ENCODE results near the gene CSNK1G3.

Gene CSNK1G3

DNA sequence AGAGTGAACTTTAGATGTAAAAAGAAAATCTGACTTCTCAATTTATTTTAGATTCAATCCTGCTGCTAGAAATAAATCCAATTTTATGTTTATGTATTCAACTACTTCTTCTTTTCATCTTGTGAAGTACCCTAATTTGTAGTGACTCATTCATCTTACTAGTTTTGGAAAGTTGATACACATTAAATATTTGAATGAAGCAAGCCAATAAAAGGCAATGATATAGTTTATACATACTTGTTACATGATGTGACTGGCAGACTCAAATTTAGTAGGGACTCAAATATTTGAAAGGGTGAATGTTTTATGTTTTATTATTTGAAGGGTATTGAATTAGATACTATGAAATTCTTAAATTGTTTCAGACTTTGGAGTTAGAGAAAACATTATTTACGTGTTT is 34.7 kb downstream of the CSNK1G3 start:
- intact Hi-C loops (cut with DNase I) = no loop called here

DNA sequence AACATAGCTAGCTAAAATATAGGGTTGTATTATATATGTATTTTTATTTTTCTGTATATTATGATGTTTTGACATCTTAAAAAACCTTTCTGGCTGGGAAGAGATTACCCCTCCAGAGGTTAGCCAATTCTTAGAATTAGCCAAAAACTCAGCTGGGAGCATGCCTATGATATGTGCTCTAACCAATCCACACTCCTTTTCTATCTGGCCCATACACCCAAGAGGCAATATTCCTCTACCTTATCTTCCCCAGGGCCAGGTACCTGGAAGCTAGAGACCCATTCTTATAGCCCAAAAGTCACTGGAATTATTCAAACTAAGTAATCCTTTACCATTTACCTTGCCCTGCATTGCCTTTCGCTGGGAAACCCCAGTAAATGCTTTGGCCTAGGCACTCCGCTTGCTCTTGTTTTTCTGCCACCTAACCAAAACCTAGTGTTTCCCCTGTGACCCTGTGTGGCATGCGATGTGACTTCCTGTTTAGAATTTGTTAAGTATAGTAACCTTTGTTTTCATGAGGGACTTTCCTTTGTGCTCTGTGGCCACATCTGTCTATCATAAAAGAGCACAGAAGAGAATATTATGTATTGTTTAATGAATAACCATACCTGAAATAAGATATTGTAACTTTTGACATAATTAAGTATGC is 37.4 kb downstream of the CSNK1G3 start:
- intact Hi-C loops (cut with DNase I) = no loop called here
- no peak for DNase-seq

More for the DNA sequence above, 34.7 kb downstream of the CSNK1G3 start:
- DNase-seq = no peak

DNA sequence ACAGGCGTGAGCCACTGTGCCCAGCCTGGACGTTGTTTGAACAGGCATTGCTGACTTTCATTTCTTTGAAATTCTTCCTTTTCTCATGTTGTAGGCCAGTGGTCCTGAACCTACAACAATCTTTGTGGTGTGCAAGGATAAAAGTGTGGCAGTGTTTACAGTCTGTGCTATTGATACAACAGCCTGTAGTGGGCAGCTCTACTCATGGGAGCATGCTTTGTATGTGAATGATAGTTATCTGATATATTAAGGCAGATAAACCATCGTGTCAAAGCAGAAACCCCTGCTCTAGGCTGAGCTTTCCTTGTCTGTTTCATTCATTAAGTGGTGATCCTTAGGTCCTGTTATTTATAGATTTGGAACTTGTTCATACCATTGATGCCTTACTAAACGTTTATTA is 42.6 kb downstream of the CSNK1G3 start:
- DNase-seq = no peak
- intact Hi-C loops (cut with DNase I) = no loop called here

DNA sequence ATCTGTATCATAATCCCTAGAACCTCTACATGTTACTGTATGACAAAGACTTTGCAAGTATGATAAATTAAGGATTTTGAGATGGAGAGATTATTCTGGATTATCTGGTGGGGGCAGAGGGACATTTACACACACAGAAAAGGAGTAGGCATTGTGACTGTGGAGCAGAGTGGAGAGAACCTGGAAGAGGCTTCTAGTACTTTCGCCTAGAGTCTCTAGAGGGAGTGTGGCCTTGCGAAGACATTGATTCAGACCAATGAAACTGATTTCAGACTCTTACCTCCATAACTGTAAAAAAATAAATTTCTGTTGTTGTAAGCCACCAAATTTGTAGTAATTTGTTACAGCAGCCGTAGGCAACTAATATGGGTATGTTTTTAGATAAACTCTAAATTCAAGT is 45.9 kb downstream of the CSNK1G3 start:
- intact Hi-C loops (cut with DNase I) = no loop called here
- no peak for DNase-seq

DNA sequence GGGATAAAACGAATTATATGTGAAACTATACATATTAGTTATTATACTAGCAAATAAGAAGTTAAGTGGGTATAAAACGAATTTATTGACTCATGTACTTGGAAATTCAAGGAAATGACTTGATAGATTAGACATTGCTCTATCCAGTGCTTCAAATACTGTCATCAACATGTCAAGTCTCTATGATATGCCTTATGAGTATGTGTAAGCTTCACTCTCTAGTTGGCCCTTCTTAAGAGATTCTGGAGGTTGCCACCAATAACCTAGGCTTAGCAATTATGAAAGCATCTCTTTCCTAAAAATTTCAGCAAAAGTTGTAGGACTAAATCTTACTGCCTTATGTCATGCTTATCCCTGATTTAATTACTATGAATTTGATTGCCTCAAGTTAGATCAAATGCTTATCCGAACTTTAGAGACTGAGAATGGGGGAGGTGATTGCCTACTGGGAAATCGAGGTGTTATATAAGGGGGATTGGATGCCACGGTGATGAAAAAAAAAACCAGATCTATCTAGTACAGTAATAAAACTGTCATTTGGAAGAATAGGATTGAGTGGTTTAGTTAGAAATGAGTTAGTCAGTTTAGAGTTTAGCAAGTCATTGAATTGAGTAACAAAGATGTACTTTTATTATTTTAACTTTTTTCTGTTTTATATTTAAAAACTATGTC is 46.9 kb downstream of the CSNK1G3 start:
- intact Hi-C loops (cut with DNase I) = no loop called here
- no peak for DNase-seq

DNA sequence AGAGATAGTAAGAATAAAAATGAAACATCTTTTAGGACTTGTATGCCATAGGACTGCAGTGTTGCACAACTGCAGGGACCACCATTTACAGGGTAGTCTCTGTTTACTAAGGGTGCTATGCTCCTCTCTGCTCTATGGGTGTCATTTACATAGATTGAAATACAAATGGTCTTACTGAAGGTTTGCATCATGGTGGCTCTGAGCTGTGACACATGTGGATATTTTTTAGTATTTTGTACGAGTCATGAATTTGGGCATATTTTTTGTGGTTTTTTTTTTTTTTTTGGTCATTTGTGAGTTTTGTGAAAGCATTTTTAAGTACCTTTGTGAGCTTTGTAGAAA is 47.4 kb downstream of the CSNK1G3 start:
- intact Hi-C loops (cut with DNase I) = no loop called here
- DNase-seq = no peak

DNA sequence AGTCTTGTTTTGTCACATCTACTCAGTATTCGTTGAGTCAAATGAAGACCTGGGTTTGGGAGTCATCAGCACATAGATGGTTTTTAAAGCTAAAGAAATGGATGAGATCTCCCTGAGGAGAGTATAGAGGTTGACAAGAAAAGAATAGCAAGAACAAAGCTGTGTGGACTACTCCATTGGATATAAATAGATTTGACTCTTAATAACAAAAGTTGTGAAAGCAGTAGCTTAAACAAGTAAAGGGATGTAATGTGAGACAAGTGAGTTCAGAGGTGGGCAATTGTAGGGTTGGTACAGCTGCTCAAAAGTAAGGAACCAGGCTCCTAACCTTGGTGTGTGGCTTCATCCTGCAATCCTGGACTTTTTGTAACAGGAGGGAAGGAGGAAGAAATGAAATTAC is 49.3 kb downstream of the CSNK1G3 start:
- intact Hi-C loops (cut with DNase I) = no loop called here
- DNase-seq = no peak

DNA sequence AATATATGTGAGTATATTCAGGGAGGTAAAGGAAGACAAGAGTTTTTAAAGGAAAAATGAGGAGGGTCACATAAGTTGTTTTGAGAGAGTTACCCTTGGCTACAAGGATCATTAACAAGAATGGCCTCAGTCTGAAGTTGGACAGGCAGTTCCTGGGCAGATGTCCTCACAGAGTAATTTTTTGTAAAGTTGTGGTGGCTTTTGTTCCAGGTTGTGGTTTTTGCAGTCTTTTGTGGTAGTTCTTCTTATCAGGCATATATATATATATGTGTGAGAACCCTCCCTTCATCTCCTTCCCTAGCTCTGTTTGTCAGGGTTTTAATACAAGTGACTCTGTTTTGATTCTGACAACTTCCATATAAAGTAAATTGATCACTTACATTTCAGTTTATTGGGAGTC is 60.0 kb downstream of the CSNK1G3 start:
- DNase-seq = no peak
- intact Hi-C loops (cut with DNase I) = no loop called here

DNA sequence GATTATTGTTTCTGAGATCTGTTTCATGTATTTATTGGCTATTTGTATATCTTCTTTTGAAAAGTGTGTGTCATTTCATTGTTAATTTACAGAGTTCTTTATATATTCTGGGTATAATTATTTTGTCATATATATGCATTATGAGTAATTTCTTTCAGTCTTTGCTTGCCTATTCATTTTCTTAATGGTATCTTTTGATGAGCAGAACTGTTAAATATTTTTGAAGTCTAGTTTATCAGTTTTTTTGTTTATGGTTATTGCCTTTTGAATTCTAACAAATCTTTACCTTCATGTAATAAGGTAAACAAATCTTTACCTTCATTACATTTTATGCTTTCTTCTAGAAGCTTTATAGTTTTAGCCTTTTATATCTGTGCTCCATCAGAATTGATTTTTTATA is 66.4 kb downstream of the CSNK1G3 start:
- intact Hi-C loops (cut with DNase I) = no loop called here
- DNase-seq = no peak

DNA sequence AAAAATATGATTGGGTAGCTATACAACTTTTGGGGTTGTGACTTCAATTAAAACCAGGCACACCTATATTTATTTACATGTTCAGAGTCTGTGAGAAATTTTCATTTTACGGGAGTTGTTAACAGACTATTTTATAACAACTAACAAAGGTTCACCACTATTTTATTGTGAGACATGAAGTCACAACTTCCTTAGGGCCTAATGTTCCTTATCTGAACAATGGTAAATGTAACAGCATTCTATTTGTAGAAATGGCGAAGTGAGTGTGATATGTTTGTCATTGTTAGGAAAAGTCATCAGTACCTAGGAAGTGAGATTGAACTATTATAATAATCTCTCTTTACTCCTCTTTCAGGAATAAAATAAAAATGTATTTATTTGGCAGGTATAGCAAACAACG is 67.4 kb downstream of the CSNK1G3 start:
- no peak for DNase-seq
- intact Hi-C loops (cut with DNase I) = no loop called here

DNA sequence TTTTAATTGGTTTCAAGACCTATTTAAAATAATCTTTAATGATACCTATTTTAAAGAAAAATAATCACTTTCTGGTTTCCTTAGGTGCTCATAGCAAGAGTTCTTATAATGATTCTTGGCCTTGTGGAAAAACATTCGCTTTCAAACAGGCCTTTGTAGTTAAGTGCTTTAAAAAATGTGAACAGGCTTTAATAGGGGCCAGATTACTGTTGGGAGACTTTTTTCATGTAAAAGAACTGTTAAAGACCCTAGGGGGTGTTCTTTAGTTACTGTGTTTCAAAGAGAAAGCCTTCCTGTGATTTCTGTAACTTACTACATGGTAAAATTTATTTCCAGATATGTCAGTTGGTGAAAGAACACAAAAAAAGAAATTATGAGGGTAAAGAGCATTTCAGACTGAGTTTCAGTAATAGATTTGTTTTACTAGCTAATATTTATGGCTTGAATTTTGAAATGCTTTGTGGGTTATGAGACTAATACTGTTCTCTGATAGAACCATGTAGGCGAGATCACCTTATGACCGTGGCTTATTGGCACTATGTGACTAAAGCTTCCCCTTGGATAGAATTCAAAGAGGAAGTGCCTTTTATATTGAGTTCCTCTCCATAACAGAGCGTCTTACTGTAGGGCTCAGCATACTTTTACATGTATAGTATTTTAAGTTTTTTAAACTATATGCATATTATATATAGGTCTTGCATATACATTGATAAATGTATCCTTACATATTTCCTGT is 70.7 kb downstream of the CSNK1G3 start:
- intact Hi-C loops (cut with DNase I) = no loop called here
- no peak for DNase-seq

DNA sequence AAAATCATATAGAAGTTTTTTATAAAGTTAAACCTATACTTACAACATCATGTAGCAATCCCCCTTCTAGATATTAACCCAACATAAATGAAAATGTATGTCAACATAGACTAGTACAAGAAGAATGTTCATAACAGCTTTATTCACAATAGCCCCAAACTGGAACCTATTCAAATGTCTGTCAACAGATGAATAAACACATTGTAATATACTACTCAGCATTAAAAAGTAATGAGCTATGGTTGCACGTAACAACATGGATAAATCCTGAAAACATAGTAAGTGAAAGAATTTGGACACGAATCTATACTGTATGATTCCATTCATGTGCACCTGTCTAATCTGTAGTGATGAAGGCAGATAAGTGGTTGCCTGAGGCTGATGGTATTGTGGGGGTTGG is 73.9 kb downstream of the CSNK1G3 start:
- intact Hi-C loops (cut with DNase I) = no loop called here
- DNase-seq = no peak

DNA sequence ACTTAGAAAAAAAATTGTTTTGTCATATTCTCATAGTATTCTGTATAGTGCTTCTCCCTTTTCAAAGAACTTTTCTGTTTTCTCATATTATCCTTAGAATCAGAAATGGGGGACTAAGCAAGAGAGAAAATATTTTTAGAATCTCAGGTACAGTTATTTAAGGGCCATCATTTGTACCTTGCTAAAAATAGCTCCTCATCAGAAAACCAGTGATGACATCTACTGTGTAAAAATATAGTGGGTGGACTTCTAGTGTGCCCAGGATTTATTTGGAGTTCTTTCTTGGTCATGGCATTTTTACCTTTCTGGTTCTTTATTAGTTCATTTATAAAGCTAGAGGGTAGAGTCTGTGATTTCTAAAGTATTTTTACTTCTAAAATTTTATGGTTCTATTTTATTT is 82.5 kb downstream of the CSNK1G3 start:
- intact Hi-C loops (cut with DNase I) = no loop called here
- DNase-seq = no peak

DNA sequence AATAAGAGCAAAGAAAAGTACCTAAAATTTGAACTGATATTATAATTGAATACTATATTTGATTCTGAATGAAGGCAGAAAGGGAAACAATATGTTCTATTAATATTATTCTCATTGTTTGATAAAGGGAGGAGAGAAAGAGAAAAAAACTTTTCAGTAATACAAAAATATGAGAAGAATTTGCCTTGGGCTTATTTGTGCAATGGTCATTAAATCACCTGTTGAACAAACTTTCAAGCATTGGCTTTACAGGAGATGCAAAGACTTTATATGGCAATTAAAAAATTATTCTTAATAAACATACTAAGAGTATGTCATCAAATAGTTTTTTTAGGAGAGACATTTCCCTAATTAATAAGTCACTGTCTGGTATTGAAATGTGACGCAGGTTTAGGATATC is 85.0 kb downstream of the CSNK1G3 start:
- intact Hi-C loops (cut with DNase I) = no loop called here
- no peak for DNase-seq

DNA sequence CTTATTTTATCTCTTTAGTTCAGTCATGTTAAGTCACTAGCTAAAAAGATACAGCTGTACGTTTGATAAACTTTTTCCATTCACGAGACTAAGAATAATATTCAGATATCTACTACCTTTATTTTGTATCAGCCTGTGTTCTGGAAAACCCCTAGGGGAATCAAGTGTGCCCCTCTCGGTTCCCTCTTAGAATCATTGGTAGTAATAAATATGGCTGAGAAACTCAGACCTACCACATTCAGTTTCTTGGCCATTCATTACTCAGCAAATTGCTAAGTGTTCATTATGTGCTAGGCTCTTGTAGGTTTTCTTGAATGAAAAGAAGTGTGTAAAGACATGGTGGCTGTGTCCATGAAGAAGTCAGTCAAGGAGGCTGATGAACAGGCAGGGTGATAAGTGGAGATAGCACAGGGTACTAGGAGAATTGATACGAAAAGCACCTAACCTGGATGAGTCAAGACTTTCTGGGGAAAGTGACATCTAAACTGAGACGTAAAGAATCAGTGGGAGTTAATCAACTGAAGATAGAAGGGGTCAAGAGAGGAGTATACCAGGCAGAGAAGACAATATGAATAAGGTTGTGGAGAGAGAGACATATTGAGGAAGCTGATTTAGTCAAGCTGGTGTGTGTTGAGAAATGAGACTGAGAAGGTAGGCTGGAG is 86.2 kb downstream of the CSNK1G3 start:
- intact Hi-C loops (cut with DNase I) = no loop called here
- no peak for DNase-seq

DNA sequence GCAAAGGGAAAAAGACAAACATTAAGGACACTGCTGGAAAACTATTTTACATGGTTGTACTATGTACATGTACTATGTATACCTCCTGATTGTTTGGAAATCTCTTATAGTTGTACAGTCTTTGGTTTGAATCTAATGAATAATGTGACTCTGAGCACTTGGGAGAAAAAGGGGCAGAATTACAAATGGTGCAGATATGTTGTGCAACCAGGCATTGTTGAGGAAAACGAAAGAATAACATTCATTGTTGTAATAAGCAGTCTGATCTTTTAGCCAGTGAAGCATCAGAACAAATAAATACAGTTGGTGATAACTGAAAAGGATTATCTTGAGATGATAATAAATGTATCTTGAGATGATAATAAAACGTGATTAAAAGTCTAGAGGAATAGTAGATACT is 87.2 kb downstream of the CSNK1G3 start:
- intact Hi-C loops (cut with DNase I) = no loop called here
- no peak for DNase-seq

DNA sequence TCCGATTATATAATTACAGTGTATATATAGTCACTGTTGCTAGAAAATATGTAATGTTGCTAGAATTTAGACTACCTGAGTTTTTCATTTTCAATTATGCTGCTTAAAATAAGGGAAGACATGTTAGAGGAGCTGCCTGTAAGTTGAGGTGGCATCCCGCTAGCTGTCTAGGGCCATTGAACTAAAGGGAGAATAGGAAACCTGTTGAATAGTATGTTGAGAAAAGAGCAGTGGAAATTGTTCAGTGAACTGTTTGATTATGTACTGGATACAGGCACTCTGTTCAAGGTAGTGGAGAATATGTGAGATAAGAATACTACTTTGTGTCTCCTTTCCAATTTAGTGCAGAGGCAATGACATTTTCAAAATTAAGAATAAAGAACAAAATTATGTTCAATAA is 89.6 kb downstream of the CSNK1G3 start:
- intact Hi-C loops (cut with DNase I) = no loop called here
- DNase-seq = no peak

DNA sequence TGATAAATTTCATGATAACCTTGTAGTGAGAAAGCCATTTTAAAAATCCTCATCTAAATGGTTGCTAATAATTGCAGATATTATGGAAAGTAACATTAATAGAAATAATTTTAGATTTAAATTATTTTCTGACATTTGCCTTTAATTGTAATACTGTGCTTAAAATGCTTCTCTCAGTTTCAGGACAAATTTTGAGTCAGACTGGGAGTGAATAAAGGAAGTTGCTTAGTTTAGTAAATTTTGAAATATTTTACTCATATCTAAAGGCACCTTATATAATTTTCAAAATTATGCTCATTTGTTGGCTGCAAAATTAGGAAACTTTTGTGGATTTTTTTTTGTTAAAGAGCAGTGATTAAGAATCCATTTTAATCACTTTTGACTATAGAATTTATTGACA is 93.8 kb downstream of the CSNK1G3 start:
- intact Hi-C loops (cut with DNase I) = no loop called here

DNA sequence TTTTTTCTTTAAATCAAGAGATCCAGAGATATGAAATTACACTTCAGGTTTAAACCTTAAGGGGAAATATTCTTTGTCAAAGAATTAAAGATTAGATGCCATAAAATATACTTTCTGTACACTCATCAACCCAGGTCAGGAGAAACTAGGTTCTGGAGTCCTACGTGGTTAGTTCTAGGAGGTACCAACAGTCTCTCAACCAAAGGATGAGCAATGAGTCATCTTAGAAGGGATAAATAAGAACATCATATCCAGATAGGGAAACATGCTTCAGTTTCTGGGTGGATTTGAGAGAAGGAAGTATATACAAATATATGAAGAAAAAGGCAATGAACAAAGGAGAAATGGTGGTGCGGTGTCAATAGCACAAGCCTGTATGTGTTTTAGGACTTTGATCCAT is 98.2 kb downstream of the CSNK1G3 start:
- no peak for DNase-seq
- intact Hi-C loops (cut with DNase I) = loop anchor here (5.0 kb wide), 1 partner anchor 188 kb away; the partner anchor contains the start of gene CEP120

More for the DNA sequence above, 93.8 kb downstream of the CSNK1G3 start:
- DNase-seq = no peak

Data from head of caudate nucleus (tissue), 42 donors.